HCEC 1CT (cell line): Measurements from ENCODE around the gene DPPA3.
"Not testable (repeated sequence)": the region's sequence is repeated elsewhere in the genome, so short reads cannot be mapped to it uniquely, and the experiment has no call there.

Experiments used
- DNase-seq: peaks from one replicate; pipeline ENCODE4 v3.0.0-alpha.2; 2017

DPPA3 gene

DNA sequence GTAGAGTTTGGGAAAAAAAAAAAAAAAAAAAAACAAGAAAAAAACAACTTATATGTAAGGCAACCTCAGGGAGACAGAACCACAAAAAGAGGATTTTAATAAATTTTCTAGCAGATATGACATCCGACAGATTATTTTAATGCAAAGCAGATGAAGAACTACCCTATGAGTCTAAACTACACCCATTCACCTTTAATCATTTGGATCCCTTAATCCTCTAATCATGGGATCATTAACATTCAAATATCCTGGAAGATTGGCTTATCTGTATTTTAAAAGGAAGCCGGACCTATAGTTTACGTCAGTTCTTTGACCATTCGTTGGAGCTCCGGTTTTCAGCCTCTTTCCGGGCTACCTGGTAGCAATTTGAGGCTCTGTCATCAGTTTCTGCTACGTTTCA is at the start of gene DPPA3:
Gene DPPA3 (plus strand): TSS at position 301 of the 400 bp plus-strand sequence. CDS start 138 bp downstream, outside the sequence.
- no peak for DNase-seq

DNA sequence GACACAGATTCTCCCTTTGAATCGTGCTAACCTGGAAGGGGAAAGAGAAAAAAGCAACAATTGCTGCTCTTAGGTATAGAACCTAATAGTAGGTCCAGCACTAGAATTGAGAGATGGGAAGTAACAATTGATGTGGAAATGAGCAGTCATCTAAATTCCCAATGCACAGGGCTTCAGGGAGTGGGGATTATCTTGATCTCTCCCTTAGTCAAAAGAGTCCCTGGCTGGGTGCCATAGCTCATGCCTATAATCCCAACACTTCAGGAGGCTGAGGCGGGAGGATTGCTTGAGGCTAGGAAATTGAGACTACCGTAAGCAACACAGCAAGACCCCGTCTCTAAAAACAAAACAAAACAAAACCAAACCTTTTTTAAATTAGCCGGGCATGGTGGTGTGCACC is 49.5 kb upstream of the DPPA3 start:
- no peak for DNase-seq

DNA sequence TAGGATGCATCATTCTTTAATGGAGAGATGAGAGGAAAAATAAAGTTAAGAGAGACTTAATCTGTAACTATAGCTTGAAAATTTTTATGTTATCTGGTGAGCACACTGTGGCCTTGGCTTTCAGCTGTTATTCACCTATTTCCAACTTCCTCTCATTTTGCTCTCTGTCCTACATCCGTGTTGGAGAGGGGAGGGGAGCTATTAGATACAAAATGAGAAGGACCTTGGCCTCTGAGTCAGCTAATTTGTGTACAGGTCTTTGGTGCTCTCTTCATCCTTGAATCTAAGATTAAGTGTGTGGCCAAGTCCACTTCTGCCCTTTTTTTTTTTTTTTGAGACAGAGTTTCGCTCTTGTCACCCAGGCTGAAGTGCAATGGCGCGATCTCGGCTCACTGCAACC is 44.6 kb upstream of the DPPA3 start:
- DNase-seq, result no peak

DNA sequence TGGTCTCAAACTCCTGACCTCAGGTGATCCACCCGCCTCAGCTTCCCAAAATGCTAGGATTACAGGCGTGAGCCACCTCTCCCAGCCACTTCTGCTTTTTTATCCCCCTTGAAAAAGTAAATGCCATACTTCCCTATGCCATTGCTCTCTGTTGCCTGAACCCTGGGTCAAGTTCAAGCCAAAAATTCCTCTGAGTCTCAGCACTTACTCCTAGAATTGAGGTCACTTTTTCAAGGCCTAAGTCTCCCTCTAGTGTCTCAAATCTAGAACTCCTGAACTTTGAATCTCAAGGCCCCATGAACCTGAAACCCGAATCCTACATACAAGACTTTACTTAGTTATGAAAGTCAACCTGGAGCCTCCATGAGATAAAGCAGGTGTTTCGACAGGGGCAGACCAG is 44.1 kb upstream of the DPPA3 start:
- DNase-seq, result peak; percentile 48

DNA sequence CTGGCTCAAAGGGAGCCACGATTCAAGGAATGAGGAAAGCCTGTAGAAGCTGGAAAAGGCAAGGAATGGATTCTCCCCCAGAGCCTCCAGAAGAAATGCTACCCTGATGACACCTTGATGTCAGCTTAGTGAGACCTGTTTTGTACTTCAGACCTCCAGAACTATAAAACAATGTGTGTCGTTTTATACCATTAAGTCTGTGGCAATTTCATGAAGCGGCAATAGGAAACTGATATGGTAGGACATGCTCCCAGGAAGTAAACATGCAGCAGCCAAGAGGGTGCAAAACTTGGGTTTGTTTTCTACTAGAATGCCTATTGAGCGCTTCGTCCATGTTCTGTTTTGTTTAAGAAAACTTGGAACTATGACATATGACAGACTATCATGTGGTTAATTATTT is 43.1 kb upstream of the DPPA3 start:
- DNase-seq, result no peak

DNA sequence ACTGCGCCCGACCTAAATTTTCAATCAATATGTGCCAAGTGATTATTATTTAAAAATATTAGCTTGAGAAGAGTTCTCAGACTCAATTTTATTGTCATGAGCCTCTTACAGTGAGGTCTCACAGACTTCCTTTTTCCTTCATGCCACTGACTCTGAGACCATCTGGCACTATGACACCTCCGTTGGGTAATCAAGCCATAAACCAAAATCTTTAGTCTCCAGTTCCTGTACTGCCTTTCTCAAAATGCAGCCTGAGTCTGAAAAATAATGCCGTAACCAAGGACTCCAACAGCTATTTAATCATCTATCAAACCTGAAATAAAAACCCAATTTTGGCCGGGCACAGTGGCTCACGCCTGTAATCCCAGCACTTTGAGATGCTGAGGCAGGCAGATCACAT is 35.8 kb upstream of the DPPA3 start:
- DNase-seq, result not testable (repeated sequence)

DNA sequence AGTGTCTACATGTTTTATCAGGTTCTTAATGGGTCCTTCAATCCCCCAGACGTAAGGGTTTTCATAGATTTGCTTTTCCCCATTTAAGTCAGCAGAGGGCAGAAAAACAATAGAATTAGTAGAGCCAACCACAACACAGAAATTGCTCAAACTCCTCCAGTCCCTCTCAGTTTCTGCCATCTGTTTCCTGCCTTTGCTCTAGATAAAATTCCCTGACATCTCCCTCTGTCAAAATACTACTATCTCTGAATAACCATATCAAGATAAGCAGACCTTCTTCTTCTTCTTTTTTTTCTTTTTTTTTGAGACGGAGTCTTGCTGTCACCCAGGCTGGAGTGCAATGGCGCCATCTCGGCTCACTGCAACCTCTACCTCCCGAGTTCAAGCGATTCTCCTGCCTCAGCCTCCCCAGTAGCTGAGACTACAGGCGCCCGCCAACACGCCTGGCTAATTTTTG is 33.8 kb upstream of the DPPA3 start:
- peak; percentile 64 for DNase-seq

DNA sequence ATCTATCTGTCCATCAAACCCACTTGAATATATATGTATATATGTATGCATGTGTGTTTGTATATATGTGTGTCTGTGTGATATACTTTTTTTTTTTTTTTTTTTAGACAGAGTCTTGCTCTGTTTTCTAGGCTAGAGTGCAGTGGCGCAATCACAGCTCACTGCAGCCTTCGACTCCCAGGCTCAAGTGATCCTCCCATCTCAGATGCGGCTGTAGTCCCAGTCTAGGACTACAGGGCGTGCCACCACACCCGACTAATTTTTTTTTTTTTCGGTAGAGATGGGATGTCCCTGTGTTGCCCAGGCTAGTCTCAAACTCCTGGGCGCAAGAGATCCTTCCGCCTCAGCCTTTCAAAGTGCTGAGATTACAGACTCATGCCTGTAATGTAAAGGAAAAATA is 32.5 kb upstream of the DPPA3 start:
- DNase-seq, result no peak

DNA sequence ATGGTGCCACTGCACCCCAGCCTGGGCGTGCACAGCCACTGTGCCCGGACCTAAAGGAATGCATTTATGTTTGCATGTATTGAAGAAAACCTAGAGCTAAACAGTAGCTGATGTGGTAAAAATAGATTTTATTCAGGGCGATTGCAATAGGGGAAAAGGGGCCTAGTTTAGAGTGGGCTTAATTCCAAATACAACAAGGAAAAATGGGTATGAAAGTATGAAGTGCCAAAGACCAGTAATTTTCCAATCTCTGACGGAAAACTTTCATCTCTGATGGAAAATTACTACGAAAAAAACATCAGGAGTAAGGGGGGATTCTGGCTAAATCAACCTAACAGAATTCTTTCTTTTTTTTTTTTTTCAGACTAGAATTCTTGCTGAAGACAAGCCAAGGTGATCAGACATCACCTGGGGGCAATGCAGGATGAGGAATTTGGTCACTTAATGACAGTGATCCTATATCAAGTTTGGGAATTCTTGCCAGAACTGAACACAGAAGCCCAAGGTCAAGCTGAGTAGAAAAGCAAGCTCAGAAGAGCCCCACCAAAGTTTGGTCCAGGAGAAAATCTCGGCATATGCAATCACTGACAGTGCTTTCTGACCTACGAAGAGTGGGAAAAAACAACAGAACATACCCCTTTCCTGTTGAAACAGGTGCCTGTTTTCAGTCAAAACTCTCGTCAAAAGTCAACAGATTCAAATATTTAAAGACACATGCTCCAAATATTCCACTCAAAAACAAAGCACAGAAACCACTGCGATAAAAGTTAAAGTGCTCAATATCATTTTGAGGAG is 31.8 kb upstream of the DPPA3 start:
- DNase-seq, result no peak

DNA sequence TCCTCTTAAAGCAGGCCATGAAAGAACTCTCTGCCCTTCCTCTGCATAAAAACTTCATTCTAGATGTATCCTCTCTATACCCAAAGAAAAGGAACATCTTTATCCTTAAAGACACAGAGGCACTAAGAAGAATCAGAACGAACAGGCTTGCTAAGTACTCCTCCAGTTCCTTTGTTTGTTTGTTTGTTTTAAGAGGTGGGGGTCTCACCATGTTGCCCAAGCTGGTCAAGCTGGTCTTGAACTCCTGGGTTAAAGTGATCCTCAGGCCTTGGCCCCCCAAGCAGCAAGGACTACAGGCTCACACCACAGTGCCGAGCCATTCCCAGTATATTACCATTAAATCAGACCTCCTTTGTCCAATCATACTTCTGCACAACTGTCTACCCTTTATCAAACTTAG is 29.7 kb upstream of the DPPA3 start:
- DNase-seq, result no peak

DNA sequence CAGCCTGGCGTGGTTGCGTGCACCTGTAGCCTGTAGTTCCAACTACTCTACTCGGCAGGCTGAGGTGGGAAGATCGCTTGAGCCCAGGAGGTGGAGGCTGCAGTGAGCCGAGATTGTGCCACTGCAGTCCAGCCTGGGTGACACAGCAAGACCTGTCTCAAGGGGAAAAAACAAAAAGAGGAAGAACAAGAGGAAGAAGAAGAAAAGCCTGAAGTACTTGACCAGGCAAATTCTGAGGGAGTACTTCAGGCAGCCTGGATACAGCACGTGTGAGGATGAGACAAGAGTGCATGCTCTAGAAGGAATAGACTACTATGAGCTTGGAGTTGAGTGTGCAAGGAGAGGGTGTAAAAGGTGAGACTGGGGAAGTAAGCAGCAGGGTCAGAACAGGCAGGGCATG is 17.4 kb upstream of the DPPA3 start:
- DNase-seq, result no peak

DNA sequence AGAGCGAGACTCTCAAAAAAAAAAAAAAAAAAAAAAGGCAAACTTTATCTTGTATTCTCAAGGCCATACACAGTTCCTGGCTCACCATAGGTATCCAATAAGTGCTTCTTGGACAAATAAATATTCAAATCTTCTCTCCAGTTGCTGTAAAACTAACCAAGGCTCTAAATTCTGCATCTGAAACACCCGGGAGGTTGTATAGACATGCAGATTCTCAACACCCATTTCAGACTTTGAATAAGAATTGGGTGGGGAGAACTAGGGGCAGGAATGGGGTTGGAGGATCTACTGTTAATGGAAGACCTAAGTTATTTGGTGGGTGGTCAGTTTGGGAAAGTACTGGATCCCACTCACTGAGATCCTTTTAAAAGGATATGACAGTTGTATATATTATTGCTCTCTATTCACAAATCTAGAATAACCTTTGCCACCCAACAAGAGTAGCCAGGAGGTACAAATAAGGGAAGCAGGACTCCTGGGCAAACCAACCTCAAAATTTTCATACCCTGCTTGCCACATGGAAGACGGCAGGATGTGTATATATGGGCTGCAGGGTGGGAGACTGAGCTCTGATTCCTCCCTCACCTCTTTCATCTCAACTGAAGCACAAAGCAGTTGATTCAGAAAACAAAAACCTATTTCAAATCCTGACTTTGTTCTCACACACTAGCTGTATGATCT is 16.5 kb upstream of the DPPA3 start:
- no peak for DNase-seq

DNA sequence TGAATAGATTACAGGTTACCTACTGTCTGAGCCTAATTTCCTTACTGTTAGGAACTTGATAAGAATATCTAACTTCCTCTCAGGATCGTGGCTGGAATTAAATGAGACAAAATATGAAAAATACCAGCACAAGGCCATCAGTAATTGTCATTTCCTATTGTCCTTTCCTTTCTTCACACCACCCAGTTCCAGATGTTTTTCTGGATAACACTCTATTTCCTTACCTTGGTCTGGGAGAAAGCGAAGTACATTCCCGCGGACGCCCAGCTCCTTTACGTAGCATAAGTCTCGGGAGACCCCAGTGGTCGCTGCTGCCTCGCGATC is 16.0 kb upstream of the DPPA3 start:
- no peak for DNase-seq

DNA sequence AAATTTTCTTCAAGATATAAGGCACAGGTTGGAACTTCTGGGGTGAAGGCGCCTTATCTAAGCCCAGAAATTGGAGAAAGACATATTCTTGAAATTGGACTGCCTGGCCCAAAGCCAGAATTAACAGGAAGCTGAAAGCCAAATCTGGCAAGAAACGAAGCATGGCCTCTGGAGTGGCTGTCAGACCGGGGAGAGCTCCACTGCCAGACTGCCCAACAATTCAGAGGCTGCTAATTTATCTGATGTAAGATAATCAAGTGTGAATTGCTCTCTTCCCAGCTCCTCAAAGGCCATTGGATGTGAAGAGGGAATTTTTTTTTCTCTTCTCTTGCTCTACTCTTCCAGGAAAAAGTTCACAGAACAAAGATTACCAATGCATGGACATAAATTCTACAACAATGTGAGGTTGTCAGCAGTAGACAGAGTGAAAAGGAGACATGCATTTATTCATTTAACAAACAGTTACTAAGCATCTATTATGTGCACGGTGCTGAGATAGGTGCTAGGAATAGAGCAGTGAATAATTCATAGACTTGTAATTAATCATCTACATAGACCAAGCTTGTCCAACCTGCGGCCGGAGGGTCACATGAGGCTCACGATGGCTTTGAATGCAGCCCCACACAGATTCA is 15.6 kb upstream of the DPPA3 start, which contains the start of gene GDF3:
Gene GDF3 (minus strand): TSS at position 210 of the 632 bp plus-strand sequence. CDS start 47 bp downstream, at position 163.
- DNase-seq, result no peak

DNA sequence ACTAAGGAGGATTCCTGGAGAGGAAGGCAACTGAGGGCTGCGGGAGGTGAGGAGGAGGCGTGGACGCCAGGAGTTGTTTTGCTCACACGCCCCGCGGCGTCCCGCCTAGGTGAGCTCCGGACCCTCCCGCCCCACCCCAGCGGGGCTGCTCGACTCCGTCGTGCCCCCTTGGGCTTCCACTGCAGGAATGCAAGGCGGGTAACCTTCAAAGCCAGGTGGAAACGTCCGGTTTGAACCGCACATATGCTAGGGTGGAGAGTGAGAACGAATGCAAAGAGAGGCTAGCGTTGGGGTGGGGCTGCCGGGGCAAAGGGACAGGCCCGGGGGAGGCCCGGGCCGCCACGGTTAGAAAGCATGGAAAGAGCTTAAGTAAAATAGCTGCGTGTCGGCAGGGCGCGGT is 5.4 kb upstream of the DPPA3 start:
- DNase-seq, result no peak

DNA sequence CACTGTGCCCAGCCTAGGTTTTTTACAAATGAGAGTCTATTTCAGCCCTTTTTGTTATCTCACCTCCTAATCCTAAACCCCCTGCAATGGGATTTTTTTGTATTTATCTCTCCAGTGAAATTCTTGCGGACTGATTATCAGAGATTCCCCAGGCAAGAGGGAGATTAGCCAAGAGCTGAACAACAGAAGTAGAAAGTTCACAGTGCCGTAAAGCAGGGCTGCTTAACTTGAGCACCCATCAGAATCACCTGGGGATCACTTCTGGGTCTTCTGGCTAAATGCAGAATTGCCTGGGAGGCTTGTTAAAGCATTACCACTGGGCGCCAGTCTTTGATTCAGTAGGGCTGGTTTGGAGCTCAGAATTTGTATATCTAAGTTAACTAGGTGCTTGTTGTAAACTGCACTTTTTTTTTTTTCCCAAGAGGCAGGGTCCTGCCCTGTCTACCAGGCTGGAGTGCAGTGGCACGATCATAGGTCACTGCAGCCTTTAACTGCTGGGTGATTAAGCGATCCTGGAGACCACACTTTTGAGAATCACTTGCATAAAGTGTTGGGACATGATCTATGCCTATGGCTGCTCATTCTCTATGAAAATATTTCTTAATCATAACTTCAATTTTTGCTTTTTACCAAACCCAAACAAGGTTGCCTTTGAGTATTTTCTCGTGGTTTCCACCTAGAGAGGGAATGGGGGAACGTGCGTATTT is 1.1 kb upstream of the DPPA3 start:
- no peak for DNase-seq

DNA sequence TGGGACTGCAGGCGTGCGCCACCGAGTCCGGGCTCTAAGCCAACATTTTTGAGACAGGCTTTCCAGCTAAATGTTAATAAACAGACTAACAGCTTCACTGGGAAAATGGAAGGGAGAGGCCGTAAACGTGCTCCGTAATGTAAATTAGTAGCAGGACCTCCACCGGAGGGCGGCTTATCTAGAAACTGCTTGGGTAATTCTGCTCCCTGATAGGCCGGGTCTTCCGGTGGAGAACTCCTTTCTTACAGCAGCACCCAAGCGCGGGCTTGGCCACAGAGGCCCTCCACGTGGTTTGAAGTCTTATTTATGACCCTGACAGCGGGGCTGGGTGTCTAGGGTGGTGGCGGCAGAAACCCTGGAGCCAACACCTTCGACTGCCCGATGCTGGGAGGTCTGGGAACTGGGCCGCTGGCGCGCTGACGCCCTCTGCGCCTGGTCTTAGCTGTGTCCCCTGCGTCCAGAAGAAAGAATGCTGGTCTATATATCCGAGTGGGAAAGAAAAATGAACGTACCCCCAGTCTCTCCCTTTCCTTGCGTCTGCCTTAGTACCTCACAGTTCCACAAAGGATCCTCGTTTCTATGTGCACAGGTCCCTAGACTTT is 1.7 kb downstream of the DPPA3 start:
- DNase-seq, result no peak

DNA sequence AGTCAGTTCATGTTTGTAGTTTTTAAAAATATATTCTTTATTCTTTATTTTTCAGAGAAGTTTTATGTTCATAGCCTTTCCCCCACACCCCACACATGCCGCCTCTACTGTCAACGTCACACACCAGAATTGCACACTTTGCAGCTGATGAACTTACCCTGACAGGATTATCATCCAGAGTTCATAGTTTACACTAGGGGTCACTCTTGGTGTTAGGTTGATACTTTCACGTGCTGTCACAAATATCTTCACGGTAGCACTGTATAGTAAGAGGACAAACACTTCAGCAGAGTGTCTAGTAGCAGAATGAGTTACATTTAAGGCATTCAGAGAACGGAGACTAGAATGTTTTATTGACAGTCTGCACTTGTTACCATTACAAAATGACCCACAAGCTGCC is 5.1 kb downstream of the DPPA3 start:
- DNase-seq, result peak; percentile 37

DNA sequence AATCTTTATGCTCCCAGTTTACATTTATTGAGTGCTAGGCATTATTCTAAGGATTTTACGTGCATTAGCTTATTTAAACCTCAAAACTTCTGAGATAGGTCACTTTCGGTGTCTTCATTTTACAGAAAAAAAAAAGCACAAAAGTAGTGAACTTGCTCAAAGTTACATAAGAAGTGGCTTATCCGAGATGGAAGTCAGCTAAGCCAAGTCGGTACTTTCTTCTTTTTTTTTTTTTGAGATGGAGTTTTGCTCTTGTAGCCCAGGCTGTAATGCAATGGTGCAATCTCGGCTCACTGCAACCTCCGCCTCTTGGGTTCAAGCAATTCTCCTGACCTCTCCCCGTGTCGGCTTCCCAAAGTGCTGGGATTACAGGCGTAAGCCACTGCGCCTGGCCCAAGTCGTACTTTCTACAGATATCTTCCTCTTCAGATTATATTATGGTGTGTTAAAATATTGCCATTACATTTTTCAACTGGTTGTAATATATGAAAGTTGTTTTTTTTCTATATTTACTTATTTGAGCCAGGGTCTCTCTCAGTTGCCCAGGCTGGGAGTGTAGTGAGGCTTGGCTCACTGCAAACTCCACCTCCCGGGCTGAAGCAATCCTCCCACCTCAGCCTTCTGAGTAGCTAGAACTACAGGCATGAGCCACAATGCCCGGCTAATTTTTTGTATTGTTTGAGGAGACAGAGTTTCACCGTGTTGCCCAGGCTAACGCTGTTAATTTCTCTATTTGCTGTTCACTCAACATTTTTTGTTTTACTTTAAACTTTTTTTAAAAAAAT is 8.9 kb downstream of the DPPA3 start:
- no peak for DNase-seq

DNA sequence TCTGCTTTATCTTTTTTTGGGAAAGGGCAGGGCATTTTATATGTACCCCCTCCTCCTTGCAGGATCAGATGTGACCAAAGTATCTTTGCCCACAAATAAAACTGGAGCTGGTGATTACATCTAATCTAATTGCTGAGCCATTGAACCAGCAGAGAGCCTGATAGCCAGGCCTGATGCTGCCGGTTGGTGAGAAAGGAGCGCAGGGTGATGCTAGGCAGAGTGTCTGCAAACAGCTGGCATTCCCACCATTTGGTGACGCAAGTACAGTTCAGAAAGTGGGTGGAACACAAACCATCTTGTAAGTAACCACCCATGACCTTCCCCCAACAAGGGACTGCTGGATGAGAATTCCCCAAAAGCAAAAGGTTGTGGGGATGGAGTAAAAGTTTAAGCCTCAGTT is 12.7 kb downstream of the DPPA3 start:
- no peak for DNase-seq

DNA sequence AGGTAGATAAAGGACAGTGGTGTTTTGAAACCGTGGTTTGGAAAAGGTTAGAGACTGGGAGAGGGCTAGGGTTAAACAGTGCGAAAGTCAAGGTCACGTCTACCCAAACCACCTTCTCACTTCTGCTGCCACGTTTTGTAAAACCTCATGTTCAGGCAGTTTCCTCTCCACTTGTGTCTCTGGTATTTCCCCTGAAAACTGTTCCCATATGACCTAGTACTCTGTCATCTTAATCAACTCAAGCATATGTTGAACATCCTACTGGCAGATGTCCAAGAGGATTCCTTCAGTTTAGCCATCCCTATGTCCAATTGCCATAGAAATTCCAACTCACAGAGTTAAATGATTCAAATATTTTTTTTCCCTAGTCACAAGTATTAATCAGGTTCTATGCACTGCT is 18.5 kb downstream of the DPPA3 start:
- DNase-seq, result peak; percentile 41

DNA sequence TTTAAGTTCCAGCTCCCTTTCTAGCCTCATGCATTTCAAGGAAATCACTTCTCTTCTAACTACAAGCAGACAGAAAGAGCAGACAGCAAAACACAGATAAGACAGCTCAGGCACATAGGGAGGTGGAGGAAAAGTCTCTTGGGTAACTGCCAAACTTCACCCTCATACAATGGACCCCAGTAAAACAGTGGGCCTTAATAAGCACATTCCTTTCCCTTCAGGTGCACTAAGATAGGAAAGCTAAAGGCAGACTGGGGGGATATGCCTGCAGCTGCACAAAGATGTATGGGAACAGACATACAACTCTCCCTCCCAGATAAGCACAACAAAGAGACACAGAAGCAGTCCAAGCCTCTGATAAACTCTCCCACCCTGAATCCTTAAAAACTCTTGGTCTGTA is 19.8 kb downstream of the DPPA3 start:
- DNase-seq, result not testable (repeated sequence)
